A172 (cell line): Measurements from ENCODE around the gene CRLF1. TPM values are rescaled to one million over a fixed set of nuclear protein-coding genes. Genes with fewer than 3 reads are reported as not detected.
A peak's percentile ranks its signal among the peaks of the same experiment; 100 is the strongest.

Experiments
- DNase-seq: peaks from one replicate; pipeline ENCODE4 v3.0.0-alpha.2; 2015; ENCODE audit warnings: low spot score
- total RNA-seq: library from RNA; depleted of rRNA; stranded (reverse); fragments of >200 nt; shearing (Covaris generic); gene quantifications from 2 replicates; pipeline ENCODE4 v1.2.3, GENCODE V29; 2014

The CRLF1 gene
- total RNA-seq, 1 experiment from 2014 or later = 55.9 TPM

DNA sequence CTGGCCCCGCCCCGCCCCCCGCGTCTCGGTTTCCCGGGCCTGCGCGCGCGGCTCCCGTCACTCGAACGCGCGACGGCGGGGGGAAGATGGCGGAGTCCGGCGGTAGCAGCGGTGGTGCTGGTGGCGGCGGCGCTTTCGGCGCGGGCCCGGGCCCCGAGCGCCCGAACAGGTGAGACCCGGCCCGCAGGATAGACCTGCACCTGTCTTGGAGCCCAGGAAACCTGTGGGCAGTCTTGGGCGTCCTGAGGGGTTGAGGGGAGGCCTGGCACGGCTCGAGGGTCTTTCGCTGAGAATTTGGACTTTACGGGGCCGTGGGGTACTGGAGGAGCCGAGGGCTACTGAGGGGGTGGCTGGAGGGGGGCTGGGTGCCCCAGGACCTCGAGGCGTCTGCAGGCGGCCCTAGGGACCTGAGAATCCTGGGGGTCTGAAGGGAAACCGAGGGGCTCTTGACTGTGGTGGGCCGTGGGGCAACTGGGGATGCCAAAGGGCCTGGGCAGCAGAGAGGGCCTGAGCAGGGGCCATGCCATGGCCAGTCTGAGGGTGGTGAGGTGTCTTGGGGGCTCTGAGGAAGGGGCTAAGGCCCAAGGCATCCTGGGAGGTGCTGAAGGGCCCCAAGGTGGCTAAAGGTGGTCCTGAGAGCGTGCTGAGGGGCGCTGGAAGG, 30.5 kb upstream of the CRLF1 start, which contains the start of gene KLHL26:
Gene KLHL26 (plus strand): TSS at position 60 of the 661 bp plus-strand sequence. CDS start 27 bp downstream, at position 87.
- no peak for DNase-seq

DNA sequence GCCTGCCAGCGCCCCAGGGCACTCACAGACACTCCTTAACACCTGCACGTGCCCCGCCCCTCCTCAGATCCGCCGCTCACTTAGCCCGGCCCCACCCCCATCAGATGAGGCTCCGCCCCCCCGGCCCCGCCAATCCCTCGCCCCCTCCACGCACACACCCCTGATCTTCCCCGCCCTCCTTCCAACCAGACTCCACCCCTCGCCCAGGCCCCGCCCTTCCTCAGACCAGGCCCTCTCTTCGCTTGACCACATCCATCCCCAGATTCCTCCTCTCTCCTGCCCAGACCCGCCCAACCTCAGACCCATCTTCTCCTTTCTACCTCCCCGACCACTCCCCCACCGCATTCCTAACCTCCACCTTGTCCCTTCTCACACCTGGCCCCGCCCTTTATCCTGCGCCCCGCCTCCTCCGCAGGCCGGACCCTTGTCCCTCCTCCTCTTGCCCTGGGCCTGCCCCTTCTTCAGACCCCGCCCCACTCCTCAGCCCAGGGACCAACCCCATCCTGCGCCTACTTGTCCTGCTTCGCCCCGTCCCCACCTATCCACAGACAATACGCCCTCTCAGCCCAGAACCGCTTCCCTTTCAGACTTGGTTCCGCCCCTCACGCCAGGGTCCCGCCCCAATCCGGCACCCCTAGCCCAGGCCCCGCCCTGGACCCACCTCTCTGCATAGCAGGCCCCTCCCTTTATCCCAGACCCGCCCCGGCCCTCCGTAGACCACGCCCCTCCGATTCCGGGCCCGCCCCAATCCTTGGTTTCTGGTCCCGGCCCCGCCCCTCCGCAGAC, 29.8 kb upstream of the CRLF1 start:
- DNase-seq = peak; percentile 93

DNA sequence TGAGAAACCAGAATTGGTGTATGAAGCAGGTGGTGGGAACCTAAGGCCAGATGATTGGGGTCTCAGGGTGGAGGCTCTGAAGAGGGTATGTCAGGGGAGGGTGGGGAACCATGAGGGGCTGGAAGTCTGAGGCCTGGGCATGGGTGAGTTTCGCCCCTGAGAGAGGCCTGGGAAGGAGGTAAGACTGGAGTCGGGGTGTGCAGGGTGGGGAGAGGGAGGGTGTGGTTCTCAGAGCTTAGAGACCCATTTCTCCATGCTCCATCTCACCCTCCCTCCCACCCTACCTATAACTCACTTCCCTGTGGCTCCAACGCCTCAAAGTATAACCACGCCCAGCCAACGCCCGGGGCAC, 29.2 kb upstream of the CRLF1 start:
- DNase-seq = no peak

DNA sequence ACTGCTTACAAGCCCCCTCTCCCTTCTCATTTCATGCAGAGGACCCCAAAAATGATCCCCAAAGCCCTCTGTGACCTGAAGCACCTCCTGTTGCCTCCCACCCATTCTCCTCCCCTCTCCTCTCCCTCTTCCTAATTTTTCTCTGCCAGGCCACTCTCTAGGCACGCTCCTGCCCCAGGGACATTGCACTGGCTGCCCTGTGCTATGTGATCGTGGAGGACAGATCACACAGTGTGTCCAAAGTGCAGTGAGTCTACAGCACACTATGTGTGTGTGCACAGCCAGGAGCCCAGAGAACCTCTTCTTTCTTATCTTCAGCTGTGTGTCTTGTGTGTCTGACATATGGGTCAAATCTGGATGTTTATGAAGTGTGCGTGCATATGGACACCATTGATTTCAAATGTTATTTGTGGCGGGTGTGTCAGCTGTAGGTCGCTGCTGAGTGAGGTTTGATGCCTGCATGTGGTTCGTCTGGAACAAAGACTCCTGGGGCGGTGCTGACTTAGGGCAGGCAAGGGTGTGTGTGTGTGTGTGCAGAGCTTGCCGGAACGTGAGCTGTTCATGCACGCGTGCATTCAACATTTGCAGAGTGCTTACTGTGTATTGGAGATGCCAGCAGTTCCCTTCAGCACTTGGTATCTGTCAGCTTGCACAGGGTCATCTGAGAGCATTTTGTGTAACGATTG, 28.2 kb upstream of the CRLF1 start:
- no peak for DNase-seq

DNA sequence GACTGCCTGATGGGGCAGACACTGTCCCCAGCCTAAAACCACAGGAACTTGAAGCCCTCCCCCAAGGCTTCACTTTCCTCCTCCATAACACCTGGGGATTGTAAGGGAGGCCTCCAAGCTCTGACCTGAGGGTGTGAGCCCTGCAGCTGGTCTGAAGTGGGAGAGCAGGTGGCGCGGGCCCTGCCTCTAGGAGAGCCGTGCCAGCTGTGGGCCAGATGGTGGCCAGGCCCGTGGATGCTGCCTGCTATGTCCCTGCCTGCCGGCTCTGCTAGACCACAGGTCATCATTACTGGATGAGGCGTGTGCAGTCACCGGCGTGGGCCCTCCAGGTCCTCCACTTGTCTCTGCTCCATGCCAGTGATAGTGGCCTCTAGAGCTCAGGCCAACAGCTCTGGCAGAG, 26.7 kb upstream of the CRLF1 start:
- DNase-seq = no peak

DNA sequence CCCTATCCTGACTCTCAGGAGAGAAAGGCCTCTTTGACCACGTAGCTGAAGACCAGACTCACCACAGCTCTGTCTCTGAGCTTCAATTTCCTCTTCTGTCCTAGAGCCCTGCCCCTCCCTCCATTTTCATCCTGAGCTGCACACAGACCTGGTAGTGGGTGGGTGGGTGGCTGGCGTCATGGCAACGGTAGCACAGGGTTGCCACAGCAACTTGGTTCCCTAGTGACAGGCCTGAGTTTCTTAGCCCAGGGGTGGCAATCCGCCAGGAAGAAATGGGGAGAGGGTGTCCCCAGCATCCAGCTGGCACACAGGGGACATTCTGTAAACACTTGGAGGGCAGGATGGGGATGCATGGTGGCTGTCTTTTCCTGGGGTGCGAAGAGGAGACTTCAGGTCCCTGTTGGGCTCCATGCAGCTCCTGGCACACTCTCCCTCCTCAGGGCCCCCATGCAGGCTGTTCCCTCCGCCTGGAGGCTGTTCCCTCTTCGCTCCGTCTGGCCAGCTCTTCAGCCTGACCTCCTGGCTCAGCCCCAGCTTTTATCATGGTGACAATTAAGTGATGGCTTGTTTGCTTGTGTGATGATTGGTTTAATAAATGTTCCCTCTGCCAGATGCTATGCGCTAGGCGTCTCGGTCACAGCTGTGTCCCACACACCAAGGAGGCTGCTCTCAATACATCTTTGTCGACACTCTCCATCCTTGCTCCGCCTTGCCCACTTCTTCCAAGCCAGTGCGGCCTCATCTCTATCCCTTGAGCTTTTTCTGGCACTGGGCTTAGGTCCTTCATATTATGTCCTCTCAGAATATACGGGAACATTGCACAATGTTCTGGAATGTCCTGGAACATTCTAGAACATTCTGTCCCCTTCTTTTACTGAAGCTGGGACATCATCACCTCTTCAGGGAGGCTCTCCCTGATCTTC, 22.8 kb upstream of the CRLF1 start:
- no peak for DNase-seq

DNA sequence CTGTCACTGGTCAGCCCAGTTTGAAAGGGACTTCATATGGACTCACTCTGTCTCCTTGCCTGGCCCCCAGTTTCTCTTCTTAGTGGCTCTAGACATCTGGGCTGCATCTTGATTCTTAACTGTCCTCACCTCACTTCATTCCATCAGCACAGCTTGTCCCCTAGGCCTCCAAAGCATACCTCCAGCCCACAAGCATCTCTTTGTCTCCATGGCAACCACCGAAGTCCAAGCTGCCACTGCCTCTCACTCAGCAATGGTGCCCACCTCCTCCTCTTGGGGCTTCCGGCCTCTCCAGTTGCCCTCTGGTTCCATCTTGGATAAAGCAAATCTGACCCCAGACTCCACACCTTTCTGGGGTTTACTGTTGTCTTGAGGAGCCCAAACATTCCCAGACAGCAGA, 20.3 kb upstream of the CRLF1 start:
- DNase-seq = no peak

DNA sequence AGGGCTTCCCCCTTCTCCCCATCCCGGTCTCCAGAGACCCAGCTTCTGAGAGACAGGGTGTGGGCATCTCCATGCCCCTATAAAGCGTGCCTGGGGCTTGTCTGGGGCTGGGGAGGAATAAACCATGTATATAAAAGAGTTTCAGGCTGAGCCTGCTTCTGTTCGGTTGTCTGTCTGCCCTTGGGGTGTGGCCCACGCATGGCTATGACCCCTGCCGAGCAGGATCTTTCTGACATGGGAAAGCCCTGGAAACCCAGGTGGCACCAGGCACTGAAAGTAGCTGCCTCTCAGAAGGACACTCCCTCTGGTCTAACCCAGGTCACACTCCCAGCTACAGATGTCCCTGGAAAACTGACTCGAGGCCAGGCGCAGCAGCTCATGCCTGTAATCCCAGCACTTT, 14.3 kb upstream of the CRLF1 start:
- no peak for DNase-seq

DNA sequence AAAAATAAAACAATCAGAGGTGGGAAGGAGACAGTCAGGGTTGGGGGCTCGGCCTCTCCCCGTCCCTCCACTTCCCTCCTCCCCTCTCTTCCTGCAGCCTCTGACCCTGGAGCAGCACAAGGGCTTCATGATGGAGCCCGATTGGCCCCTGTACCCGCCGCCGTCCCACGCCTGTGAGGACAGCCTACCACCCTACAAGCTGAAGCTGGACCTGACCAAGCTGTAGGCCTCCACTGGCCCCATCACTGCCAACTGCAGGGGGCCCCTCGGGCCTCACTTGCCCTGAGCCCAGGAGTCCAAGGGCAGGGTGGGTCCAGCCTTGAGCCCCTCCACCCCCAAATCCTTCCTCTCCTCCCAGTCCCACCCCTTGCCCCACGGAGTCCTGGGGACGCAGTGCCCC, 13.7 kb upstream of the CRLF1 start:
- no peak for DNase-seq

DNA sequence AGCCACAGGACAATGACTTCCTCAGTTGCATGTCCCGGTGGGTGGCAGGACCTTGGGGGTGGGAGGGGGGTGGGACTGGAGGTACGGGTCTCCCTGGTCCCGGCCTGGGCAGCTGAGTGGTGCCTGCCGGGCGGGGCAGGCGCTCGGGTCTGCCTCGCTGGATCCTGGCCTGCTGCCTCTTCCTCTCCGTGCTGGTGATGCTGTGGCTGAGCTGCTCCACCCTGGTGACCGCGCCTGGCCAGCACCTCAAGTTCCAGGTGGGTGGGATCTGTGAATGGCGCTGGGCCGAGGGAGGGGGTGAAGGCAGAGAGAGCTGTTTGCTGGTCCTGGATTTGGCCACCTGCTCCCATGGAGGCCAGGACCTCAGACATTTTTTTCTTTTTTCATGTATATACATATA, 11.6 kb upstream of the CRLF1 start:
- no peak for DNase-seq

DNA sequence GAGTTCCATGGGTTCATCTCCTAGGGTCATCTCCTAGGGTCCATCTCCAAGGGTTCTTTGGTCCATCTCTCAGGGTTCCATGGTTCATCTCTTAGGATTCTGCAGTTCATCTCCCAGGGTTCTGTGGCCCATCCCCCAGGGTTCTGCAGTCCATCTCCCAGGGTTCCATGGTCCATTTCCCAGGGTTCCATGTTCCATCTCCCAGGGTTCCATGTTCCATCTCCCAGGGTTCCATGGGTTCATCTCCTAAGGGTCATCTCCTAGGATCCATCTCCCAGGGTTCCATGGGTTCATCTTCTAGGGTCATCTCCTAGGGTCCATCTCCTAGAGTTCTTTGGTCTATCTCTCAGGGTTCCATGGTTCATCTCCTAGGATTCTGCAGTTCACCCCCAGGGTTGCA, 11.0 kb upstream of the CRLF1 start:
- no peak for DNase-seq

DNA sequence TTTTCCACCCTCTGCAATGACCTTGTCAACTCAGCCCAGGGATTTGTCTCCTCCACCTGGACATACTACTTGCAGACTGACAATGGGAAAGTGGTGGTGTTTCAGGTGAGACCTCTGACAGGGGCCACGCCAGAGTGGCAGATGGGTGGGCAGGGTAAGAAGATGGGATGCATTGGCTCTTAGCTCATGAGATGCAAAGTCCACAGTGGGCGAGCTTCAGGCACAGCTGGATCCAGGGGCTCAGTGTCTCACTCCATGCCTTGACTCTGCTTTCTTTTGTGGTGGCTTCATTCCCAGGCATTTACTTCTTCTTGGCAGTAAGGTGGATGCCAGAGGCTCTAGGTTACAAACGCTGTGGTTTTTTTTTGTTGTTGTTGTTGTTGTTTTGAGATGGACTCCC, 9.4 kb upstream of the CRLF1 start:
- DNase-seq = no peak

DNA sequence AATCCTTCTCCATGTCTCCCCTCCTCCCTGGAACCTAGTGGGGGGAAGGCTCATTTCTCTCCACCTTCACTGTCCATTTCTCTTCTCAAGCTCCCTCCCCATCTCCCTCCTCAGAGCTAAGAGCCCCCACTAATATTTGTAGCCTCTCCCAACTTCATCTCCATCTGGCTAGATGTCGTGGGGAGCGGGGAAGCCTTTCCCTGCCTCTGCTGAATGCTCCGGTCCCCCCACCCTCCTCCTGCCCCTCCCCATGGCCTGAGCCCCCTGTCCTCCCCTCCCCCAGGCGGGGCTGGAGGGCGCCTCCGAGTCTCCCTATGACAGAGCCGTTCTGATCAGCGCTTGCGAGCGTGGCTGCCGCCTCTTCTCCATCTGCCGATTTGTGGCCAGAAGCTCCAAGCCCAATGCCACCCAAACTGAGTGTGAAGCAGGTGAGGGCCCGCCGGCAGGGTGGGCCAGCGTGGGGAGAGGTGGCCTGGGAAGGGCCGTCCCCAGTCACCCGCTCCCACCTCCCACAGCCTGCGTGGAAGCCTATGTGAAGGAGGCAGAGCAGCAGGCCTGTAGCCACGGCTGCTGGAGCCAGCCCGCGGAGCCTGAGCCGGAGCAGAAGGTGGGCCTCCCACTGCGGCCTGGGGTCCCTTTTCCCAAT, 7.1 kb upstream of the CRLF1 start:
- DNase-seq = no peak

DNA sequence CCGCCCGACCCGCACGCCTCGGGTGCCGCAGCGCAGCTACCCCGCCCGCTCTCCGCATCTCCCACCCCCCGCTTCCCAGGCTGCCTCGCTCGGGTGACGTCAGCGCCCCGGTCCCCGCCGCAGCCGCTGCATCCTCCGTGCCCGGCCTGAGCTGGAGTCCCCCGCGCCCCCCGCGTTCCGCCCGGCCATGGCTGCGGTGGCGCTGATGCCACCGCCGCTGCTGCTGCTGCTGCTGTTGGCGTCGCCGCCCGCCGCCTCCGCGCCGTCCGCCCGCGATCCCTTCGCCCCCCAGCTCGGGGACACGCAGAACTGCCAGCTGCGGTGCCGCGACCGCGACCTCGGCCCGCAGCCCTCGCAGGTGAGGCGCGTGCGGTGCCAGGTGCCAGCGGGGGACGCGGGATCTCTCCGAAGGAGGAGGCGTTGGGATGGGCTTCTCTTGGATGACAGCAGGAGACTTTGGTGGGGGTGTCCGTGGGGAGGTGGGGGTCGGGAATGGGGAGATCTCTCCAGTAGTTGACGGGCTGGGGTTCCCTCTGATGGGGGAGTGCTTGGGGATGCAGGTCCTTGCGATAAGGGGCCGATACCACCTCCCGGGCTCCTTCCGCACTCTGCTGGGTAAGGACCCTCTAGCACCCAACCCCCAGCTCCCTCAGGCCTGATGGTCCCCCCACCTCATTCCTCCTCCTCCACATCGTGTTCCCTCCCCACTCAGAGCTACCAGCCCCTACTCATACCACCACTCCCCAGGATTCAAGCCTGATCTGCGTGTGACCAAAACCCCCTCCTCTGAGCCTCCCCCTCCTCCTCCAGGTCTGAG, 6.4 kb upstream of the CRLF1 start, which contains the start of gene TMEM59L:
Gene TMEM59L (plus strand): TSS at position 99 of the 817 bp plus-strand sequence. CDS start 89 bp downstream, at position 188.
- no peak for DNase-seq

DNA sequence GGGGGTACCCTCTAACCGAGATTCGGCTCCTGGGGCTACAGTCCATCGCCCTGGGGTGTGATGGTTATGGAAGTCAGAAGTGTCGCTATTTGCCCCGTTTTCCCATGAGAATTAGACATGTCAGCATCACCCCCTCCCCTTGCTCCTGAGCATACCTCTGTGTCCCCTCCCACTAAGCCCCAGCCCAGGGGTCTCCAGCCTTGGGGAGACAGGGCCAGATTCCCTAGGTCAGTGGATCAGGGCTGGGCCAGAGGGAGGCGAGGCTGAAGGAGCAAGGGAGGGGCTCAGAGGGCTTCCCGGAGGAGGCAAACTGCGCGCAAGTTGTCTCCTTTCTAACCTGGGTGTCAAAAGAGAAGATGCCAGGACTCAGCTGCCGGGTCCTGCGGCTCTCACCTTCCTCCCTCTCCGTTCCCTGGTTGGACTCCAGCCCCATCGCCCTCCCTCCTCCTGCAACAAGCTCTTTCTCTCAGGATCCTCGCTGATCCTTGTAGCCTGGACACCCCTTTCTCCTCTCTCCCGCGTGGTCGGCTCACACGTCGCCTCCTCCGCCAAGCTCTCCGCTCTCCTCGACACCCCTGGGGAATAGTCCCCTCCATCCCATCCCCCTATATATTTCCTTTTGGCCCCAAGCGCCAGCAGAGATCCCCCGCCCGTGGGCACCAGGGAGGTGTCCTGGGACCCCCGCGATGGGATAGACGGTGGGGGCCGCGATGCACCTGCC, 5.6 kb upstream of the CRLF1 start:
- no peak for DNase-seq

DNA sequence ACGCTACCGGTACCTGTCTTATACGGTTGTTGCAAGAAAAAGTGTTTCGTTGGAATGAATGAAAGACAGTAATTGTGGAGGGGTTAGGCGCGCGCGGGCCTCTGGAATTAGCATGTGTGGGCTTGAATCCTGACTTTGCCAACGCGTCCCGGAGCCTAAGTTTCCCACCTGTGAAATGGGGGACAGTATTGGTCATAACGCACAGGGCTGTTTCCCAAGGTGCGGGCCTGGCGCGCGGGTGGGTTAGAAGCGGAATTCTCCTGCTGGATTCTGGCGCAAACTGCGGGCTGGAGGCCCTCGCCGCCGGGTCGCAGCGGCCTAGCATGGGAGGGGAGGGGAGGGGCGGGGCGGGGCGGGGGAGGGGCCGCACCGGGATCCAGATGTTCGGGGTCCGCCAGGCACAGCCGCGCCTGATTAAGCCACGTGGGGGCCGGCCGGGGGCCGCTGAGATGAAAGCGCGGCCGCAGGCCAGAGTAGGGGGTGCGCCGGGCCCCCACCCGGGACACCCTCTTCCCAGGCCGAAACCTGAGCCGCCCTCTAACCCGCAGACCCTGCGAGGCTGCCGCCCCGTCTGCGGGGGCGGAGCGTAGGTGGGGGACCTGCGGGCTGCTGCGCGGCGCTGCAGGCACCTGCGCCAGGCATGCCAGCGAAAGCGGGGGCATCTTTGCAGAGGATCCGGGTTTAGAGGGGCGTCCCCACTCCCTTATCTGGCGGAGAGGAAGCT, 4.9 kb upstream of the CRLF1 start:
- no peak for DNase-seq

DNA sequence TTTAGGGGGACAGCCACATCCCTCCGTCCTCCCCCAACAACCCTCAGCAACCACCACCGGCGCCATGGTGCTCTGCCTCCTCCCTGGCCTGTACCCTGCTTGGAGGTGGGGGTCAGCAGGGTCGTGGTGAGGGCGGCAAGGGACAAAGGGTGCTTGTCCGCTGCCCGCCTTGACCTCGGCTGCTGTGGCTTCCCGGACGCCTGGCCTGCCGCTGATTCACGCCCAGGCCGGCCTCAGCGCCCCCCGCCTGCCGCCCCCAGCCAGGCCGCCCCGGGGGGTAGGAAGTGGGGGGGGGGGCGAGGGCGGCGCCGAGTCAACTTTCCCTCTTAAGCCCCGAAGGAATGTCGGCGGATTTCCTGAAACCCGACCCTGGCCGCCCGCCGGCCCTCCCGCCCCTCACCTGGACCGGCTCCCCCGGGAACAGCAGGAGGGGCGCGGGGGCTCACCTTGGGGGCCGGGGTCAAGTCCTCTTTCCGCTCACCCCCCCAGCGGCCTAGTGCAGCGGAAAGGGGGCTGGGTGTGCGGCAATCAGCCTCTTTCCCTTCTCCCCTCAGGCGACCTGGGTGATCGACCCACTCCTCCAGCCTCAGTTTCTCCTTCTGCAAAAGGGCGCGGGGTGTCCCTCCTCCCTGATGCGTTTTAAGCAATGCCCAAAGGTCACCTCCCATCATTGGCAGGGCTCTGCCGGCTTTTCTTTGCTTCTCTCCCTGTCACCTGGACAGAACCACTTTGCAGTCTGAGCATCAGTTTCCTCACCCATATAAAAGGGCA, 4.1 kb upstream of the CRLF1 start:
- no peak for DNase-seq

DNA sequence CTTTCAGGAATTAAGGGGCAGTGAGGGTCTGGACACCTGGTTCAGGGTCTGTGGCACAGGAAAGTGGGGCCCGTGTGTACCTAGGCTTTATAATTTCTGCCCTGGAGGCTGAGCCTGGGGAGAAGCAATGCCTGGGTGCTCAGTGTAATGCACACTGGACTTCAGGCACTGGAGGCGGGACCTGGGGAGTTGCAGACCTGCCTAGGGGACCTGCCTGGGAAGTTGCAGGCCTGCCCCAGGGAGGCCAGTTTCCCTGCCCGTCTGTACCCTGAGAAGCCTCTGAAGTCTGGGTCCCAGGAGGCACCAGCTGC, 3.6 kb upstream of the CRLF1 start:
- DNase-seq = no peak

DNA sequence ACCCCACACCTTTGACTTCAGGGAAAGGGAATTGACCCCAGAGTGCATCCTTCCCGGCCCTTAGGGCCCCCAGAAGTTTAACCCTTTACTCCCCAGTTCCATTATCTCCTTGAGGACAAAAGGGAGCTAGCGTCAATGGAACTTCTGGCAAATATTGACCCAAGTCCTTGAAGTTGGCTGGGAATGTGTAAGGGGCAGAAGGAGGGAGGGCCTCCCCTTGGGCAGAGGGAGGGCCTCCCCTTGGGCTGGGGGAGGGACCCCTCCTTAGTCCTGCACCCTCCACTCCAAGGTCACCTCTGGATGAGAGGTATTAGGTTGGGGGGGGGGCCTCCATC, 3.1 kb upstream of the CRLF1 start:
- no peak for DNase-seq
